Coronary artery (tissue), 2 donors: ENCODE measurements around the gene KCNQ1.

Experiments
- DNase-seq: peaks from one replicate; pipeline ENCODE4 v3.0.0-alpha.2; 2017; ENCODE audit warnings: low spot score
- H3K27ac ChIP-seq, 2 donors: fragments of 200-600 bp; sonication (generic); one replicate each; pipeline ENCODE4 v1.5.1; 2016 to 2019
- H3K4me3 ChIP-seq: fragments of 200-600 bp; sonication (generic); 2 replicates; pipeline ENCODE4 v1.5.1; 2016; ENCODE audit warnings: mild to moderate bottlenecking, moderate library complexity
- TF ChIP-seq, protein P1 (sequence below): fragments of 200-600 bp; sonication (generic); IDR thresholded peaks from one replicate; pipeline ENCODE4 v1.5.1; 2019; ENCODE audit warnings: antibody characterized with exemption

KCNQ1 gene

DNA sequence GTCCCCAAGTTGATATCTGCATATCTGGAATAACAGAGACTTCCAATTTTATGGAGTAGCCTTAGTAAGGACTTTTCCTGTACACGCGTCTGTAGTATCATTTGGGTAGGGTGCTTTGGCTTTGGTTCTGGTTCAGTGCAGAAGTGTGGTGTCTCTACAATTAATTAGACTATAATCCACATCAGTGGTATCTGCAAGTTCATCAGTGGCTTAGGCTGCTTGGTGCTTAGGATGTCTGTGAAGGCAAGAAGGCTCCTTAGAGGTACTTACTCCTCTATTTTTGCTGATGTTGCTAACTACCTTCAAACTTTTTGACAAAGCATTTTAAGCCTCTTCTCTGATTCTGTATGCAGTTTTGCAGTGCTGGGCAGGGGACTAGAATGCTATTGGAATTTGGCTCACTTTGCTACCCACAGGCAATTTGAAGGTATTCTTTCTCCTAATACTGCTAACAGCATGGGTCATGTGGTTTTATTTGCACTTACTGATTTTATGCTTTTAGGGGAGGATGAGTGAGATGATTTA is 205.6 kb downstream of the KCNQ1 start:
- TF ChIP-seq, protein P1, sequence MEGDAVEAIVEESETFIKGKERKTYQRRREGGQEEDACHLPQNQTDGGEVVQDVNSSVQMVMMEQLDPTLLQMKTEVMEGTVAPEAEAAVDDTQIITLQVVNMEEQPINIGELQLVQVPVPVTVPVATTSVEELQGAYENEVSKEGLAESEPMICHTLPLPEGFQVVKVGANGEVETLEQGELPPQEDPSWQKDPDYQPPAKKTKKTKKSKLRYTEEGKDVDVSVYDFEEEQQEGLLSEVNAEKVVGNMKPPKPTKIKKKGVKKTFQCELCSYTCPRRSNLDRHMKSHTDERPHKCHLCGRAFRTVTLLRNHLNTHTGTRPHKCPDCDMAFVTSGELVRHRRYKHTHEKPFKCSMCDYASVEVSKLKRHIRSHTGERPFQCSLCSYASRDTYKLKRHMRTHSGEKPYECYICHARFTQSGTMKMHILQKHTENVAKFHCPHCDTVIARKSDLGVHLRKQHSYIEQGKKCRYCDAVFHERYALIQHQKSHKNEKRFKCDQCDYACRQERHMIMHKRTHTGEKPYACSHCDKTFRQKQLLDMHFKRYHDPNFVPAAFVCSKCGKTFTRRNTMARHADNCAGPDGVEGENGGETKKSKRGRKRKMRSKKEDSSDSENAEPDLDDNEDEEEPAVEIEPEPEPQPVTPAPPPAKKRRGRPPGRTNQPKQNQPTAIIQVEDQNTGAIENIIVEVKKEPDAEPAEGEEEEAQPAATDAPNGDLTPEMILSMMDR = no peak
- H3K27ac ChIP-seq = no peak overlapping the region
- DNase-seq = no peak
- H3K4me3 ChIP-seq = no peak overlapping the region

DNA sequence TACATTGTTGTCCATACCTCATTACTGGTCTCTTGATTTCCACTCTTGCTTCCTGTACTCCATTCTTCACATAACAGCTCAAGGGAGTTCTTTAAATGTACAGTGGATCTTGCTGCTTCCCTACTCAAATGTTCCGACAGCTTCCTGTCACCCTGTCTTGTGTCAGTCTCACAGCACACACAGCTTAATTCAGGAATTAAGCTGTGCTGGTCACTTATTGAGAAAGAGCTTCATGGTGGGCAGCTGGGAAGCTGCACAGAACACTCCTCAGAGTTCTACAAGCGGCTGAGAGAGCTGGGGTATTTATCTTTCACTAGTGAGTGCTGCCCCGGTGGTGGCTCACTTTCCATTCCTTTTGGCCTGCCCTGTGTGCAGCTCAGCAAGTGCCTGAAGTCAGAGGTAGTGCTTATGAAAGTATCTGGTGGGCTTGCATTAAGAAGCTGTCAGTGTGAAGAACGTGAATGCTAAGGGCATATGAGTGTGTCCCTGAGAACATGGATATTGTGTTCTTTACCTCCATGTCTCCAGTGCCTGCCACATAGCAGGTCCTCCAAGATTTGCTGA is 206.3 kb downstream of the KCNQ1 start:
- DNase-seq = no peak
- TF ChIP-seq, protein P1 = no peak

DNA sequence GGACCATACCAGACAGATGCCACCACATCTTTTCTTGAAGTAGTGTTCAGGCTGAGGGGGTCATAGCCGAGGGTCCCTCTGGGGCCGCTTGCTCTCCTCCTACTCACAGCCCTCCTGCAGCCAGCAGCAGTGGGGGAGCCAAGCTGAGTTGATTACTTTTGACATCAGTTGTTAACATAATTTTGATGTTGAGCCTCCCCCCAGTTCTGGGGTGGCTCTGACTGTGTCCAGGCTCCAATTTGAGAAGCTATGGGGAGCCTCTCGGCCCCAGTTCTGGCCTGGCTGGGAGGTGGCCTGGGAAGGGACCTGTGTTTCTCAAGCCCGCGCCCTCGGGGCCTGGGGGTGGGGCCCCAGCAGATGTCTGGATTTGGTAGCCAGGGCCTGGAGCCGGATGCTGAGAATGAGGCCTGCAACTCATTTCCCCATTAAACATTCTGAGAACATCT is 207.0 kb downstream of the KCNQ1 start:
- TF ChIP-seq, protein P1 = no peak
- peak; percentile 65 for DNase-seq
- Histone ChIP-seq H3K27ac (no peak overlapping the region), H3K4me3 (no peak overlapping the region)

More for the DNA sequence above, 206.3 kb downstream of the KCNQ1 start:
- H3K27ac ChIP-seq = no peak overlapping the region
- no peak overlapping the region for H3K4me3 ChIP-seq

DNA sequence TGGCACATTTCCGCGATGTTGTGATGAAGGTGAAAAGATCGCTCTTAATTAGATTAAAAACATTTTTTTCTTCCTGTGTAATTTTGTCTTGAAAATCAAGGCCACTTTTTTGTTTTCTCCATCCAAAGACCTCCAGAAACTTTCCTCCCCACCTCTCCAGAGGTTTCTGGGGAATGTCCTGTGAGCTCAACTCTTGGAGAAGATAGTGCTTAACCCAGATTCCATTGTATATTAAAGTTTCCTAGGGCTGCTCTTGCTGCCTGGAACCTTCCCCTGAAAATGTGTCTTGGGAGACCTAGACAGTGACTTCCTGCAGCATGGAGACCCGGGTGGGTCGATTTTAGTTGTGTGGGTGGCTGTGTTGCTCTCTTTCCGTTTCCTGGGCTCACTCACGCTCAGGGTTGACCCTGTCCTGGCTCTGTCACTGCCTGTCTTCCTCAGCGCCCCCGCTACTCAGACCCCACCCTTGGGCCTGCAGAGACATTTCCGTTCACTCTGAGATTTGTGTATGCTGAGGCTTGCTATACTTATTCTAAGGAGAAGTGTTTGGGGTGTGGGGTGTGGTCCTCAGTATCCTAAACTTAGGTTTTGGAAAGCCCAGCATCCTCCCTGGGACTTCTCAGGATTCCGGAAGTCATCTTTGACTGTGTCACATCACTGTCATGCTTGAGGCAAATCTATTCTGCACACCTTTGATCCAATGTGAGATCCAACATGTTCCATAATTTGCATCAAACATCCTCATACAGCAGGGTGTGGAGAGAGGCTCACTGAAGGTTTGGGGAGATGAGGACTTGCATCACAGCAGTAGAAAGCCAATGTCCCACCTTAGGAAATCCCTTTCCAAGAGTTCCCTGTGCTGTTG is 207.8 kb downstream of the KCNQ1 start:
- no peak for DNase-seq
- H3K4me3 ChIP-seq = no peak overlapping the region
- no peak overlapping the region for H3K27ac ChIP-seq
- TF ChIP-seq, protein P1 = no peak

GRCh38 chr11:2653198-2653551 is 208.4 kb downstream of the KCNQ1 start:
- no peak overlapping the region for H3K4me3 ChIP-seq
- DNase-seq = no peak
- H3K27ac ChIP-seq = no peak overlapping the region
- TF ChIP-seq, protein P1 = no peak

DNA sequence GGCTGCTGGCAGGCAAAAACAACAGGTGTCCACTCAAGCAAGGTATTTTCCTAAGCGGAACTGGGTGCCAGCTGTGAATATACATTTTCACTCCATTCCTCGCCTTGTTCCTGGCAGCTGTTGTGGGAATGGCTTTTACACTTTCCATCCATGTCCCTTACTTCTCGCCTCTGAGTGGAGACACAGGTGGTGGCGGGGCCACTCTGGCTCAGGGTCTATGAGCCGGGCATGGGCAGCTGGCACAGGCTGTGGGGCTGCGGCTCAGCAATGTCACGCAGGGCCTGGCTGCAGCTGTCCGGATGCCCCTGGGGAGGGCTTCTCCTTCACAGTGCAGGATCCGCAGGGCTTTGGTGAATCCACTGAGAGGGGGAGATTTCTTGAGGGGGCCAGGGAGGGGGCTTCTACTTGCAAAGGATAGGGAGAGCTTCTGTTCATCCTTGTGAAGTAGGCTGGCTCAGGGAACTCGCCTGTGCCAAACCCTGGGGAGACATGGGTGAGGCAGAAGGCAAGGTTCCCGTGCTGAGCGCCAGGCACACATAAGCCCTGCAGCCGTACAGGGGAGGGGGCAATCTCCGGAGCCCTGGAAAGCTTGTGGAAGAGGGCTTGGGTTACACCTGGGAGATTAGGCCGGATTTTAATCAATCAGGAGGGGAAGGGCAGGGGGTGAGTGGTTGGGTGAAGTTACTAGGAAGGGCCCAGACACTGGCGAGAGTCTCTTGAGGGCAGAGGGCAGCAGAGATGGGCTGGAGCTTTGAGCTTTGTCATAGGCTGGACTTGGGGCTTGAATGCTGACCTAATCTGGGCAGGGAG is 209.3 kb downstream of the KCNQ1 start:
- DNase-seq = peak; percentile 50
- no peak overlapping the region for H3K27ac ChIP-seq
- TF ChIP-seq, protein P1 = no peak
- no peak overlapping the region for H3K4me3 ChIP-seq
